ENCODE results near the gene ATP10A.

Gene ATP10A

GRCh38 chr15:25631971-25632370 is 231.2 kb downstream of the ATP10A start:
- H3K36me3 ChIP-seq = no peaks in the 10 kb centered on the region
- no peak for DNase-seq
- no peak overlapping the region for H3K4me3 ChIP-seq
- H3K27ac ChIP-seq = no peak overlapping the region
- intact Hi-C loops (cut with DNase I; ENCODE audit: low total_unique reads) = no loop called here
- no peaks in the 10 kb centered on the region for H3K4me1 ChIP-seq
- TF ChIP-seq CTCF (IDR thresholded peaks at IDR 0.05) = no peak
- no peaks in the 10 kb centered on the region for H3K9me3 ChIP-seq
- no peaks in the 10 kb centered on the region for H3K27me3 ChIP-seq
